A673 (cell line): Measurements from ENCODE around the gene TXN2.

Experiments
- EZH2 ChIP-seq: fragments of 200-600 bp; sonication (generic); IDR thresholded peaks from 2 replicates; pipeline ENCODE4 v1.6.1; 2017; ENCODE audit warnings: borderline replicate concordance, low read depth, mild to moderate bottlenecking, mixed read lengths, antibody characterized with exemption, low read length; ENCODE audit not compliant: poor library complexity, severe bottlenecking
- TF ChIP-seq, protein P1 (sequence below): fragments of 300-800, 200-600 bp; sonication (generic); conservative IDR thresholded peaks from 2 replicates; pipeline ENCODE4 v1.5.1; 2017; ENCODE audit warnings: low read depth, mild to moderate bottlenecking, antibody characterized with exemption, low read length, moderate library complexity, mixed read lengths

GRCh38 chr22:36449596-36450175 lies 31.8 kb downstream of the TXN2 start:
- TF ChIP-seq, protein P1, sequence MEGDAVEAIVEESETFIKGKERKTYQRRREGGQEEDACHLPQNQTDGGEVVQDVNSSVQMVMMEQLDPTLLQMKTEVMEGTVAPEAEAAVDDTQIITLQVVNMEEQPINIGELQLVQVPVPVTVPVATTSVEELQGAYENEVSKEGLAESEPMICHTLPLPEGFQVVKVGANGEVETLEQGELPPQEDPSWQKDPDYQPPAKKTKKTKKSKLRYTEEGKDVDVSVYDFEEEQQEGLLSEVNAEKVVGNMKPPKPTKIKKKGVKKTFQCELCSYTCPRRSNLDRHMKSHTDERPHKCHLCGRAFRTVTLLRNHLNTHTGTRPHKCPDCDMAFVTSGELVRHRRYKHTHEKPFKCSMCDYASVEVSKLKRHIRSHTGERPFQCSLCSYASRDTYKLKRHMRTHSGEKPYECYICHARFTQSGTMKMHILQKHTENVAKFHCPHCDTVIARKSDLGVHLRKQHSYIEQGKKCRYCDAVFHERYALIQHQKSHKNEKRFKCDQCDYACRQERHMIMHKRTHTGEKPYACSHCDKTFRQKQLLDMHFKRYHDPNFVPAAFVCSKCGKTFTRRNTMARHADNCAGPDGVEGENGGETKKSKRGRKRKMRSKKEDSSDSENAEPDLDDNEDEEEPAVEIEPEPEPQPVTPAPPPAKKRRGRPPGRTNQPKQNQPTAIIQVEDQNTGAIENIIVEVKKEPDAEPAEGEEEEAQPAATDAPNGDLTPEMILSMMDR = no peak
- TF ChIP-seq EZH2 = no peak
